HG02571 (cell line): Measurements from ENCODE around the gene PRDM5.
A peak's percentile ranks its signal among the peaks of the same experiment; 100 is the strongest.

Experiments
- ATAC-seq: cut with Tn5 transposase; IDR thresholded peaks from one replicate; pipeline ENCODE4 v1.9.1; 2021; ENCODE audit warnings: mild to moderate bottlenecking, moderate library complexity; ENCODE audit not compliant: unreplicated experiment

PRDM5 gene

DNA sequence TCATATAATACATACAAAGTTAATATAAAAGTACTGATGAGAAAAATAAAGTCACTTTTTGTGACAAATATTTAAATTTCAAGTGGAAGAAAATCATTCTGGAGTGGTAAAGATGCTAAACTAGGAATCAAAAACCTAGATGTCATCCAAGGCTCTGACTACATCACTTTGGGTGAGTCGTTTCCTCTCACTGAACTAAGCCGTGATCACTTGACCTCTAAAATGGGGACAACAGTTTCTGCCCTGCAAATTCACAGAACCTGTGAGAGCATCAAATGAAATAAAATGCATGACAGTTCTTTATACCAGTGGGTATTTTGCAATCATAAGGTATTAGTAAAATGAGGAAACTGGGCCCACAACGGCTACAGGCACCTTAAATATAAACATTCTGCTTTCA, 63.8 kb downstream of the PRDM5 start:
- ATAC-seq, result no peak

DNA sequence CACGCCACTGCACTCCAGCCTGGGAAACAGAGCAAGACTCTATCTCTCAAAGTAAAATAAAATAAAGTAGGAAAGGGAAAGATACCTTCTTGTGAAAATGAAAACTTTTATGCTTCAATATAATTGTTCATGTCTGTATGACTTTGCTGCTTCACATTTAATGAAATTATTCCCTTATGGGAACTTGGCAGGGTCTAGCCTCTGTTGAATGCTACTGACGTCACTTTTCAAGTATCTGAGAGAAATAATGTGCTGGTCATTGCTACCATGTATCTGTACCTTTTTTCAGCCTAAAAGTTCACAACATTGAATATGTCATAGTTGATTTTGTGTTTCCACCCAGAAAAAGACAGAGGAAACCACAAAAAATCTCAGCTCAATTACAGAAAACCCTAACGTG, 65.2 kb downstream of the PRDM5 start:
- no peak for ATAC-seq

DNA sequence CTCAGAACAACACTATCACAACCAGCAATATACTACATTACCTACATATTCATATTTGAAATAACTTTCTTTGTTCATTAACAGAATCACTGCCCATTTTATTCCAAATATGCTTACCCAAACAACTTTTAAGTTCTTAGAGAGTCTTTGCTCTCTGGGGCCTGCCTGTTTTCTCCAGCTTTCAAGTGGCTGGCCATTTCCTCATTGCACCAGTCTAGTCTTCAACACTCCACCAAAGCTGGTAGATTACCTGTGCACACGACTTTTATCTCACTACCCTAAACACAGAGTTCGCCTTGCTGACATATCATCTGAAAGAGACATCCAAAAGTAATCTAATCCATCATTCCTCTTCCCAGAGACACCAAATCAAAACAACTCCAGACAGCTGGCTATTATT, 66.2 kb downstream of the PRDM5 start:
- ATAC-seq, result no peak

DNA sequence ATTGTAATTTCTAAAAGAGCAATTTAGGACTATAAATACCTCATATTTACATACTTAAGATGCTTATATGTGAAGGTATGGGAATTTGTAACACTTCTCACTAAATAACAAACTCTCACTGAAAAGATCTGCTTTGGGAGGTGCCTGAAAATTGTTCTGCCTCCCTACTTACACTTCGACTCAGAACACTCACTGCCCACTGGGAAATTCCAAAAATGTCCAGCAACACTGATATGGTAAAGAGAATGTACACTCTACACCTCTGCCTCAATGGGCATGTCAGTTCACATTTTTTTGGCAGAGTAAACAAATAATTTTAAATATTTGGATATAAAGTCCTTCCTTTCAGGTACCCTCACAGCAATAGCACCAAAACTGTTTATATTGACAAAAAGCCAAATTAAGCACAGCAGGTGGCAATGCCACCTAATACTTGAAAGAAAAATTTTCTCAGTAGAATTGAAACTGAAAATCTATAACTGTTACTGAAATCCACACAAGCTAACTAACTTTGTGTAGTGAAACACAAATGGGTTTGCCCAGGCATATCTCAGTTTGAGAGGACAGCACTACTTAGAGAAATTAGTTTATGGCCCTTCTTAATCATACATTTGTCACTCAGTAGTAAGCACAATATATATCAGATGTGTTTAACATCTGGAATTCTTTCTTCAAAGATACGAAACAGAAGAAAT, 67.1 kb downstream of the PRDM5 start:
- peak; percentile 97 for ATAC-seq

- ATAC-seq, result no peak
Measured at GRCh38 chr4:120853161-120853935, 69.2 kb downstream of the PRDM5 start.

- ATAC-seq, result no peak
Measured at GRCh38 chr4:120850018-120850599, 72.4 kb downstream of the PRDM5 start.

DNA sequence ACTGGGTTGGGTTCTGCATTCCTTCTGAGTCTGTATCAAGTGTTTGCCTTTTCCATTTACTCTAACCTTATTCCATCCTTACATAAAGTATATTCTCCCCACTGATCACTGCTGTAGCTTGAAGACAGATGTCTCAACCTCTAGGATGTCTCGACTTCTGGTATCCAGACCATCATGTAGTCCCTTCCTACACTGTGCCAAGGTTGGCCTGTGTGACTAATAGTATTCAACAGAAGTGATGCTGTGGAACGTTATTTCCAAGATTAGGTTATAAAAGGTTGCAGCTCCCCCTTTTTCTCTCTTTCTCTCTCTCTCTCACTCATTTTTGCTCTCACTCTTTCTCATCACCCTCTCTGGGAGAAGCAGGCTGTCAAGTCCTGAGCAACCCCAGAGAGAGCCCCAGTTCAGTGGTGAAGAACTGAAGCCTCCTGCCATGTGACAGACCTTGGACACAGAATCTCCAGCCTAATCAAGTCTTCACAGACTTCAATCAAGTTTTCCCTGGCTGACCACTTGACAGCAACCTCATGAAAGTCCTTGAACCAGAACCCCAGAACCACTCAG, 75.4 kb downstream of the PRDM5 start:
- ATAC-seq, result no peak

GRCh38 chr4:120844528-120844921, 78.0 kb downstream of the PRDM5 start:
- ATAC-seq, result peak; percentile 69

DNA sequence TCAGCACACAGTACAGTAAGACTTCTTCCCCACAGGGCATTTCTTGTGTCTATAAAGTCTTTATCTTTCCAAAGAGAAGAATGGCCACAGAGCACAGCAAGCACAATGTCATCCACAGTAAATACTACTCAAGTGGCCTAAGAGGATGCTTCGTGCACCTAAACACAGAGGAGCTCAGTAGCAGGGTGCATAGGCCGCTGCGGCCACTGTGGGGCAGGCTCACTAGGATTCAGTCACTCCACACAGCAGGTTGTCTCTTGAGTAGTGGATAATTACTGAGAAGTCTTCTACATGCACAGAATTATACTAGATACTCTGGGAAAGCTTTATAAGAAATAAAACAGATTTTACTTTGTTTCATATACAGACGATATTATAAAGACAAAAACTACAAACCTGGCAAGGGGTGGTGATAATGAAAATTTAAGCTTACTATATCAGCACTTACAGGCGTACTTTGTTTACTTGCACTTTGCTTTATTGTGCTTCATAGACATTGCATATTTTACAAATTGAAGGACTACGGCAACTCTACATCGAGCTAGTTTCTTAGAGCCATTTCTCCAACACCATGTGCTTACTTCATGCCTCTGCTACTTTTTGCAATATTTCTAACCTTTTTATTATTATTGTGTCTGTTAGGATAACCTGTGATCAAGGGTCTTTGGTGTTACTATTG, 78.5 kb downstream of the PRDM5 start:
- no peak for ATAC-seq

DNA sequence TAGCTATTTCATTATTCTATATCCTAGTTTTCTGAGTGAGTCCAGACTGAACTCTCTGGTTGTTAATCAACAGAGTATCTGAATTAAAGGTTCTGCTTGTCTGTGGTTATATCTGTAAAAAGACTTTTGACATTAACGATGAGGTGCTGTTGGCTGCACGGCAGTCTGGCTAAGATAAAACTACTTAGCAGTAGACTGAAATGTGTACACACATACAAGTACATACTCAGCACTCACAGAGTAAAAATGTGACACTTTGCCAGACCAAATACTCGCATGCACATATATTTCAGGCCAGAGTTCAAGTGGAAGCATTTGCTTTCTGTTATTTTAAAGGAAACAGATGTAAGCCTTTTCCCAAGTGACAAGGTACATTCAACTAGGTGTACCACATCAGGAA, 80.5 kb downstream of the PRDM5 start:
- no peak for ATAC-seq

DNA sequence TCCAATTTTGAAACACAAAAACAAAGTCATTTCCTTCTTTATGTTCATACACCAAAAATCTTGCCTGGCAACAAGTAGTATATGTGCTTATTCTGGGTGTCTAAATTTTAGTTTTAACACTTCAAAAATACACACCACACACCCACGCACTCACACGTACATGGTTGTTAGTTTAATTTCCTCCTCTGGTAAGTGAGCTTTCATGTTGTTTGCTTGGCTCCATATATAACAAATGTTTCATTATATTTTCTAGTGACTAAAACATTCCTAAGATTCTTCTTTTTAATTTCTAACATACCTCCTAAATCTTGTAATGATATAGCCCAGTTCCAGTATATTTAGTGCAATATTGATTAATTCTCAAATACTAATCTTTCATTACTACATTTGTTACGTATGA, 80.9 kb downstream of the PRDM5 start:
- ATAC-seq, result no peak

DNA sequence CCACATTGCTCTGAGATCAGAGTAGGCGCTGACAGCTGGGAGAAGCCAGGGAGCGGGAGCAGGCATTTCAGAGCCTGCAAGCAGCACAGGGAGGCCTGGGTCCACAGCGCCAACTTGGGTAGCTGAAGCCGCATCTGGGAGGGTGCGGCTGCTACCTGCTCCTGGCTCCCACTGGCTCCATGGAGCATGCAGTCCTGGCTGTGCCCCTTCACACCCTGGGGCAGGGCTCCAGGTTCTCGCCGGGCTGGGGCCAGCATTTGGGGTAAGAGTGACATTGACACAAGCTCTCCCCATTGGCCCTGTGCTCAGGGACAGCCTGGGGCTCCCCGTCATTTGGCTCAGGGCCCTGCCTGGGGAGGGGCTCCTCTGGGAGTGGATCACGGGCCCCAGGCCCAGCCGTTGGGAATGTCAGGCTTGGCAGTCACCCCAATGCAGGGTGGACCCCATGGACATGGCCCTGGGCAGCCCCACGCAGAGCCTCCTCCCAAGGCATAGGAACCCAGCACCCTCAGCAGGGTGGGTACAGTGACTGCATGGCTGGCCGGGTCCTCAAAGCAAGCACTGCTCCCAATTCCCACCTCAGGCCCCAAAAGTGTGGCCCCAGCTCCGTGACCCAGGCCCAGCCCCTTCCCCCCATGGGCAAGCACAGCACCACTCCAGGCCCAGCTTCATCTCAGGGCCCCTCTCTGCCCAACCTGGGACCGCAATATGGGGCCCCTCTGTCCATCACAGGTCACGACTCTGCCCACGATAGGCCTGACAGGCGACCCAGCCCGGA, 82.4 kb downstream of the PRDM5 start:
- no peak for ATAC-seq

GRCh38 chr4:120839334-120839973, 83.1 kb downstream of the PRDM5 start:
- ATAC-seq, result no peak

- no peak for ATAC-seq
Measured at GRCh38 chr4:120838784-120839183, 83.7 kb downstream of the PRDM5 start.

- no peak for ATAC-seq
Measured at GRCh38 chr4:120837656-120838055, 84.9 kb downstream of the PRDM5 start.

DNA sequence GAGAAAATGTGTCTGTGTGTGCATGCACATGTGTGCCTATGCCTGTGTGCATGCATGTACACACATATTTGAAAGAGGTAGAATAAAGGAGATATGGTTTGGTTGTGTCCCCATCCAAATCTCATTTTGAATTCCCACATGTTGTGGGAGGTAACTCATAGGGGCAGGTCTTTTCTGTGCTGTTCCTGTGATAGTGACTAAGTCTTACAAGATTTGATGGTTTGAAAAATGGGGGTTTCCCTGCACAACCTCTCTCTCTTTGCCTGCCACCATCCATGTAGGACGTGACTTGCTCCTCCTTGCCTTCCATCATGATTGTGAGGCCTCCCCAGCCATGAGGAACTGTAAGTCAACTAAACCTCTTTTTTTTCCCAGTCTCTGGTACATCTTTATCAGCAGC, 87.2 kb downstream of the PRDM5 start:
- ATAC-seq, result no peak

GRCh38 chr4:120830204-120830603, 92.3 kb downstream of the PRDM5 start:
- no peak for ATAC-seq

GRCh38 chr4:120829113-120829831, 93.3 kb downstream of the PRDM5 start:
- no peak for ATAC-seq

GRCh38 chr4:120826853-120827252, 95.7 kb downstream of the PRDM5 start:
- no peak for ATAC-seq
